ENCODE data around the gene CD37.

The CD37 gene

GRCh38 chr19:49348305-49349189 lies 13.3 kb downstream of the CD37 start:
- in situ Hi-C loops (cut with HindIII; ENCODE audit: low sequenced_read_pairs) = no loop called here
- DNase-seq (ENCODE audit: low read depth) = no peak
- no peak for TF ChIP-seq CTCF (IDR thresholded peaks at IDR 0.05; ENCODE audit: low read depth, low read length, missing control alignments)
- H3K4me3 ChIP-seq (ENCODE audit: low read depth, low read length) = no peak overlapping the region

GRCh38 chr19:49349567-49349966 lies 14.4 kb downstream of the CD37 start:
- in situ Hi-C loops (cut with HindIII; ENCODE audit: low sequenced_read_pairs) = no loop called here
- DNase-seq (ENCODE audit: low read depth) = no peak
- H3K4me3 ChIP-seq (ENCODE audit: low read depth, low read length) = no peak overlapping the region
- TF ChIP-seq CTCF (IDR thresholded peaks at IDR 0.05; ENCODE audit: low read depth, low read length, missing control alignments) = no peak

GRCh38 chr19:49355909-49356353 lies 20.7 kb downstream of the CD37 start:
- H3K4me3 ChIP-seq (ENCODE audit: low read depth, low read length) = no peak overlapping the region
- no peak for TF ChIP-seq CTCF (IDR thresholded peaks at IDR 0.05; ENCODE audit: low read depth, low read length, missing control alignments)
- DNase-seq (ENCODE audit: low read depth) = no peak
- in situ Hi-C loops (cut with HindIII; ENCODE audit: low sequenced_read_pairs) = no loop called here

GRCh38 chr19:49356382-49356781 lies 21.2 kb downstream of the CD37 start:
- H3K4me3 ChIP-seq (ENCODE audit: low read depth, low read length) = no peak overlapping the region
- TF ChIP-seq CTCF (IDR thresholded peaks at IDR 0.05; ENCODE audit: low read depth, low read length, missing control alignments) = no peak
- in situ Hi-C loops (cut with HindIII; ENCODE audit: low sequenced_read_pairs) = no loop called here

GRCh38 chr19:49357186-49357585 lies 22.0 kb downstream of the CD37 start:
- in situ Hi-C loops (cut with HindIII; ENCODE audit: low sequenced_read_pairs) = no loop called here
- H3K4me3 ChIP-seq (ENCODE audit: low read depth, low read length) = no peak overlapping the region
- no peak for TF ChIP-seq CTCF (IDR thresholded peaks at IDR 0.05; ENCODE audit: low read depth, low read length, missing control alignments)
- DNase-seq (ENCODE audit: low read depth) = no peak

More at GRCh38 chr19:49356382-49356781, 21.2 kb downstream of the CD37 start:
- no peak for DNase-seq (ENCODE audit: low read depth)

GRCh38 chr19:49359851-49360820 lies 24.9 kb downstream of the CD37 start:
- H3K4me3 ChIP-seq (ENCODE audit: low read depth, low read length) = peak overlapping the region; percentile 94

More at GRCh38 chr19:49359851-49360820, 24.9 kb downstream of the CD37 start:
- no peak for DNase-seq (ENCODE audit: low read depth)
- TF ChIP-seq CTCF (IDR thresholded peaks at IDR 0.05; ENCODE audit: low read depth, low read length, missing control alignments) = no peak
- in situ Hi-C loops (cut with HindIII; ENCODE audit: low sequenced_read_pairs) = no loop called here

Data from astrocyte of the cerebellum (primary cell).